ENCODE measurements around the gene ADK.

DNA sequence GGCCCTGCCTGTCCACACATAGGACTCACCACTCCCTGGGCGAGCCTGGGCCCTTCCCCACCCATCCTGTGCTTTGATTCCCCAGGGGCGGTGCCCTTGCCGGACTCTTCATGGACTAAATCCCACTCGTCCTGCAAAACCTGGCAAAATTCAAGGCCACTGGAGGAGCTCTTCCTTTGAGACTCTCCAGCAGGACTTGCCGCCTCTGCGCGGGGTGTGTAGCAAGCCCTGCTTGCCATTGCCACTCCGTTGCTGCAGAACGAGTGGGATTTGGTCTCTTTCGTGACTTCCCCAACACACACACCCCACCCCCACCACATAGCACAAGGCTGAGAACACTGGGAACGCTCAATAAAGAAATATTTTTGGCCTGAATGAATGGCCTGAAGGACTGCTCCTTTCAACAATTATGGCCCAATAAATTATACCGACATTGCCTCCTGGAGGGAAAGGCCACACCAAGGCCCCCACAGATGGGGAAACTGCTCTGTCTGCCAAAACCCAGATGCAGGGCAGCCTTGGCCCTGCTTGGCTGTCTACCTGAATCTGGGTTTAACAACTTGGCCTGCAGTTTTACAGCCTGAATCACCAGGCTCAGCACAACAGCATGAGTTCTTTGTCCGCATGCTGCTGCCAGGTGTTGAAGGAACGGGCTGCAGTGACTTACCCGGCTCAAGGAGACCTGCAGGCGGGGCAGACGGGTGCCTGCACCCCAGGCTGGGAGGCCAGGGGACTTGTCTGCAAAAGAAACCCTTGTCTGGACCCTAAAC is 602.6 kb downstream of the ADK start:
- TF ChIP-seq, protein P1, sequence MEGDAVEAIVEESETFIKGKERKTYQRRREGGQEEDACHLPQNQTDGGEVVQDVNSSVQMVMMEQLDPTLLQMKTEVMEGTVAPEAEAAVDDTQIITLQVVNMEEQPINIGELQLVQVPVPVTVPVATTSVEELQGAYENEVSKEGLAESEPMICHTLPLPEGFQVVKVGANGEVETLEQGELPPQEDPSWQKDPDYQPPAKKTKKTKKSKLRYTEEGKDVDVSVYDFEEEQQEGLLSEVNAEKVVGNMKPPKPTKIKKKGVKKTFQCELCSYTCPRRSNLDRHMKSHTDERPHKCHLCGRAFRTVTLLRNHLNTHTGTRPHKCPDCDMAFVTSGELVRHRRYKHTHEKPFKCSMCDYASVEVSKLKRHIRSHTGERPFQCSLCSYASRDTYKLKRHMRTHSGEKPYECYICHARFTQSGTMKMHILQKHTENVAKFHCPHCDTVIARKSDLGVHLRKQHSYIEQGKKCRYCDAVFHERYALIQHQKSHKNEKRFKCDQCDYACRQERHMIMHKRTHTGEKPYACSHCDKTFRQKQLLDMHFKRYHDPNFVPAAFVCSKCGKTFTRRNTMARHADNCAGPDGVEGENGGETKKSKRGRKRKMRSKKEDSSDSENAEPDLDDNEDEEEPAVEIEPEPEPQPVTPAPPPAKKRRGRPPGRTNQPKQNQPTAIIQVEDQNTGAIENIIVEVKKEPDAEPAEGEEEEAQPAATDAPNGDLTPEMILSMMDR (IDR thresholded peaks at IDR 0.05): no peak
- TF ChIP-seq POLR2A (IDR thresholded peaks at IDR 0.05): no peak

All from right lobe of liver (tissue), 4 donors.